SU-DHL-6 (cell line): ENCODE measurements around the gene PPDPF.

ENCODE experiments used
- H2AFZ ChIP-seq: fragments of 200-600 bp; sonication (generic); 2 replicates; pipeline ENCODE4 v1.6.1; 2014; ENCODE audit warnings: low read depth, mild to moderate bottlenecking, moderate library complexity, mixed read lengths, antibody characterized with exemption, low read length; ENCODE audit not compliant: severe bottlenecking
- H3F3A ChIP-seq: fragments of 200-600 bp; shearing (Covaris generic); 2 replicates; pipeline ENCODE4 v1.6.0; 2016; ENCODE audit warnings: antibody characterized with exemption, mild to moderate bottlenecking; ENCODE audit not compliant: insufficient read depth
- H3K27ac ChIP-seq: fragments of 200-600 bp; sonication (generic); 2 replicates; pipeline ENCODE4 v1.5.1; 2016; ENCODE audit warnings: low read depth, mild to moderate bottlenecking, low read length, moderate library complexity, mixed read lengths
- H3K27me3 ChIP-seq: fragments of 200-600 bp; sonication (generic), shearing (Covaris generic); 2 replicates; pipeline ENCODE4 v1.6.0; 2014; ENCODE audit warnings: mild to moderate bottlenecking, low read length
- H3K36me3 ChIP-seq: fragments of 200-600 bp; sonication (generic); 2 replicates; pipeline ENCODE4 v1.6.1; 2014; ENCODE audit warnings: mild to moderate bottlenecking, low read length, mixed read lengths
- H3K4me2 ChIP-seq: fragments of 300-600, 200-600 bp; shearing (Covaris generic), sonication (generic); 2 replicates; pipeline ENCODE4 v1.6.0; 2014; ENCODE audit warnings: low read length, low read depth, mild to moderate bottlenecking; ENCODE audit not compliant: poor library complexity, severe bottlenecking
- H3K4me3 ChIP-seq: fragments of 200-600 bp; sonication (generic); 2 replicates; pipeline ENCODE4 v1.5.1; 2014; ENCODE audit warnings: antibody characterized with exemption, low read length, mild to moderate bottlenecking, mixed read lengths; ENCODE audit not compliant: insufficient read depth, poor library complexity, severe bottlenecking
- H3K79me2 ChIP-seq: fragments of 200-600 bp; sonication (generic); 2 replicates; pipeline ENCODE4 v1.6.1; 2014; ENCODE audit warnings: mild to moderate bottlenecking, low read length, moderate library complexity; ENCODE audit not compliant: insufficient read depth
- H3K9ac ChIP-seq: fragments of 200-600 bp; sonication (generic); 2 replicates; pipeline ENCODE4 v1.7.0; 2014; ENCODE audit warnings: mild to moderate bottlenecking, low read length
- H3K9me2 ChIP-seq: fragments of 200-600 bp; sonication (generic); replicated peaks from 2 replicates; pipeline ENCODE4 v1.6.1; 2014; ENCODE audit warnings: low read length; ENCODE audit not compliant: insufficient read depth
- H3K9me3 ChIP-seq: fragments of 200-600 bp; sonication (generic); 2 replicates; pipeline ENCODE4 v1.6.1; 2014; ENCODE audit warnings: low read length, mixed read lengths; ENCODE audit not compliant: insufficient read depth
- H4K20me1 ChIP-seq: fragments of 200-600 bp; sonication (generic); 2 replicates; pipeline ENCODE4 v1.6.1; 2014; ENCODE audit warnings: low read depth, mild to moderate bottlenecking, antibody characterized with exemption, low read length, moderate library complexity, mixed read lengths
- EZH2phosphoT487 ChIP-seq: fragments of 200-600 bp; sonication (generic), shearing (Covaris generic); conservative IDR thresholded peaks from 2 replicates; pipeline ENCODE4 v1.6.1; 2018; ENCODE audit warnings: mild to moderate bottlenecking, antibody characterized with exemption, low read length, moderate library complexity, mixed read lengths
- TF ChIP-seq, protein P1 (sequence below): fragments of 200-600 bp; sonication (generic); IDR thresholded peaks from one replicate; pipeline ENCODE4 v1.5.1; 2017; ENCODE audit warnings: antibody characterized with exemption, mild to moderate bottlenecking, low read length, moderate library complexity; ENCODE audit not compliant: insufficient read depth, poor library complexity, severe bottlenecking

The PPDPF gene

DNA sequence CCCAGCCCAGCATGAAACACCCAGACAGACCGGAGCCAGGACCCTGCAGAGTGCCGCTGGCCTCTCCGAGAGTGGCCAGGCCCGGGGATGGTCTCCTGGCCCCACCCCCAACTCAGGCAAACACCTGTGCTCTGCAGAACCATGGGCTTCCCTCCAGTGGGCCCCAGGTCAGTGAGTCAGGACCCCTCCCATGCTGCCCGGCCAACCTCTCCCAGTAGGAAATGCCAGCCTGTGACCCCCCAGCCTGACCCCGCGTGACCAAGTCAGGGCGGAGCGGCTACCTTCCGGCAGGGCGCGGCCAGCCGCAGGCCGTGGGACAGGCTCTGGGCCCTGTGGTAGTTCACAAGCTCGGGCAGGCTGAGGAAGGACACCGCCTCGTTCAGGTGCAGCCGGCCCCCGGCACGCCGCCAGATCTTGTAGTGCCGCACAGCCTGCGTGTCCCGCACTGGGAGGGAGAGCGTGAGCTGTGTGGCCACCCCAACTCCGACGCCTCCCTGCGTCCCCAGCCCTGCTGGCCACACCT, 13.4 kb downstream of the PPDPF start:
- H2AFZ ChIP-seq, result no peak overlapping the region
- no peaks in the 10 kb centered on the region for H4K20me1 ChIP-seq
- no peak overlapping the region for H3K27ac ChIP-seq
- H3F3A ChIP-seq, result no peaks in the 10 kb centered on the region
- H3K9me2 ChIP-seq, result no peaks in the 10 kb centered on the region
- no peaks in the 10 kb centered on the region for H3K36me3 ChIP-seq
- H3K27me3 ChIP-seq, result no peaks in the 10 kb centered on the region
- no peak overlapping the region for H3K4me2 ChIP-seq
- H3K9ac ChIP-seq, result no peak overlapping the region
- no peak for TF ChIP-seq EZH2phosphoT487
- TF ChIP-seq, protein P1, sequence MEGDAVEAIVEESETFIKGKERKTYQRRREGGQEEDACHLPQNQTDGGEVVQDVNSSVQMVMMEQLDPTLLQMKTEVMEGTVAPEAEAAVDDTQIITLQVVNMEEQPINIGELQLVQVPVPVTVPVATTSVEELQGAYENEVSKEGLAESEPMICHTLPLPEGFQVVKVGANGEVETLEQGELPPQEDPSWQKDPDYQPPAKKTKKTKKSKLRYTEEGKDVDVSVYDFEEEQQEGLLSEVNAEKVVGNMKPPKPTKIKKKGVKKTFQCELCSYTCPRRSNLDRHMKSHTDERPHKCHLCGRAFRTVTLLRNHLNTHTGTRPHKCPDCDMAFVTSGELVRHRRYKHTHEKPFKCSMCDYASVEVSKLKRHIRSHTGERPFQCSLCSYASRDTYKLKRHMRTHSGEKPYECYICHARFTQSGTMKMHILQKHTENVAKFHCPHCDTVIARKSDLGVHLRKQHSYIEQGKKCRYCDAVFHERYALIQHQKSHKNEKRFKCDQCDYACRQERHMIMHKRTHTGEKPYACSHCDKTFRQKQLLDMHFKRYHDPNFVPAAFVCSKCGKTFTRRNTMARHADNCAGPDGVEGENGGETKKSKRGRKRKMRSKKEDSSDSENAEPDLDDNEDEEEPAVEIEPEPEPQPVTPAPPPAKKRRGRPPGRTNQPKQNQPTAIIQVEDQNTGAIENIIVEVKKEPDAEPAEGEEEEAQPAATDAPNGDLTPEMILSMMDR, result no peak
- H3K79me2 ChIP-seq, result no peaks in the 10 kb centered on the region
- H3K9me3 ChIP-seq, result no peaks in the 10 kb centered on the region
- no peak overlapping the region for H3K4me3 ChIP-seq

DNA sequence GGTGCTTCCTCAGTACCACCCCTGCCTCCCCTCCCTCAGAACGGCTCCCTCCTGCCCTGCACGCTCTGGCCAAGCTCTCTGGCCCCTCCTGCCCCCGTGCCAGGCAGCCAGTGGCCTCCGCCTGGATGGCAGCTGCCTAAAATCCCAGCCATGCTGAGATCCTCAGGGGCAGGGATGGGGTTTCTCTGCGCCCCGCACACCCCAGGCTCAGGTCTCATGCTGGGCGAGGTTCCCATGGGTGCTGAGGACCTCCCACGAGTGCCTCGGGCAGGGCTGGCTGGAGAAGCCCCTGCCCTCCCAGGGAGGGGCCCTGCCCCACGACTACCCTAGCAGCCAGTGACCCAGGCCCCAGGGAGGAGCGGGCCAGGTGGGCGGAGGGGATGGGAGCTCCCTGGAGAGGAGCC, 13.9 kb downstream of the PPDPF start:
- H3K9me3 ChIP-seq, result no peaks in the 10 kb centered on the region
- H3K4me2 ChIP-seq, result no peak overlapping the region
- H4K20me1 ChIP-seq, result no peaks in the 10 kb centered on the region
- no peak overlapping the region for H3K4me3 ChIP-seq
- H3K36me3 ChIP-seq, result no peaks in the 10 kb centered on the region
- H3K9ac ChIP-seq, result no peak overlapping the region
- H2AFZ ChIP-seq, result no peak overlapping the region
- TF ChIP-seq EZH2phosphoT487, result no peak
- TF ChIP-seq, protein P1, result no peak
- no peaks in the 10 kb centered on the region for H3K79me2 ChIP-seq
- no peaks in the 10 kb centered on the region for H3K27me3 ChIP-seq
- H3F3A ChIP-seq, result no peaks in the 10 kb centered on the region
- H3K27ac ChIP-seq, result no peak overlapping the region
- H3K9me2 ChIP-seq, result no peaks in the 10 kb centered on the region

DNA sequence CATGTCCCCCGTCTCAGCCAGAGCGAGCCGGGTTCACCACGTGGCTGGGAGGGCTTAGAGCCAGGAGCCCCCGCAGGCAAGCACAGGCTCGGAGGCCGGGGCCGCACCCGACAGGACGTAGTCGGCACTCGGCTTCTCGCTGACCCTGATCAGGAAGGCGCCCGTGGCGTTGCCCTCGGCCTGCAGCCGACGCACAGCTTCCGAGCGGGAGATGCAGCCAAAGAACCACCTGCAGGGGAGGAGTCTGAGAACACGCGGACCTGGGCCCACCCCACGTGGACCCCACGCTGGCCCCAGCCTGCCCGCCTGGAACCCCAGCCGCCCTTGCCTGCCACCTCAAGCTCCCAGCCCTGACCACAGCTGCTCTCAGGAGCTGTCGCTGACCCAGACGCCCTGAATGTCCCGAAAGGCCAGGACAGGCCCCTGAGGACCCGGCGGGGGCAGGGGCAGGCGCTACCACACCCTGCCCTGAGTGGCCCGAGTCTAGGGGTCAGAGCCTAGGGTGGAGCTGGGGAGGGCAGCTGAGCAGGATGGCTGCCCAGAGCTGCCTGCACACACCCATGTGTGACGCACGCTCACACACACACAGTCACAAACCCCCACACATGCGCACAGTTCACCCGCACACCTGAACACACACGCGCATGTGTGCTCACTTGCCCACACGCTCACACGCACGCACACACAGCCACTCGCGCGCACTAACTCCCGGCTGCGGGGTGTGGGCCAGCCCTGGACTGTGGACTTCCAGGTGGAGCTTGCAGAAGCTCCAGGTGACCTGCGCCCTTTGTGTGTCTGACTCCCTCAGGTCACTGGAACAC, 14.5 kb downstream of the PPDPF start:
- Histone ChIP-seq H3K9me2 (no peaks in the 10 kb centered on the region), H3K27ac (no peak overlapping the region), H3F3A (no peaks in the 10 kb centered on the region), H3K79me2 (no peaks in the 10 kb centered on the region), H2AFZ (no peak overlapping the region), H3K9me3 (no peaks in the 10 kb centered on the region), H3K27me3 (no peaks in the 10 kb centered on the region), H3K4me2 (no peak overlapping the region), H3K9ac (no peak overlapping the region), H3K4me3 (no peak overlapping the region), H3K36me3 (no peaks in the 10 kb centered on the region), H4K20me1 (no peaks in the 10 kb centered on the region)
- TF ChIP-seq, protein P1, result no peak
- TF ChIP-seq EZH2phosphoT487, result no peak
